Fibroblast of the aortic adventitia (primary cell): ENCODE data around the gene ADA. TPM values are rescaled to one million over a fixed set of nuclear protein-coding genes. Genes with fewer than 3 reads are reported as not detected.
"Not testable (repeated sequence)": the region's sequence is repeated elsewhere in the genome, so short reads cannot be mapped to it uniquely, and the experiment has no call there.

Experiments
- DNase-seq: peaks from one replicate; pipeline ENCODE4 v3.0.0-alpha.2; 2010; ENCODE audit warnings: low read depth
- H3K4me3 ChIP-seq: 2 replicates; pipeline ENCODE4 v1.5.1; 2011; ENCODE audit warnings: low read depth, mild to moderate bottlenecking, control low read depth, low read length, moderate library complexity
- total RNA-seq: library from RNA; depleted of rRNA; stranded (reverse); fragments of >200 nt; gene quantifications from 2 replicates; pipeline ENCODE4 v1.2.3, GENCODE V29; 2012; ENCODE audit warnings: low replicate concordance
- TF ChIP-seq, protein P1 (sequence below): IDR thresholded peaks from 2 replicates; pipeline ENCODE4 v1.5.1; 2011; ENCODE audit warnings: mild to moderate bottlenecking, low read length, control low read depth, inconsistent platforms; ENCODE audit not compliant: insufficient read depth

ADA gene
- total RNA-seq, 1 donor: 4.6 TPM

DNA sequence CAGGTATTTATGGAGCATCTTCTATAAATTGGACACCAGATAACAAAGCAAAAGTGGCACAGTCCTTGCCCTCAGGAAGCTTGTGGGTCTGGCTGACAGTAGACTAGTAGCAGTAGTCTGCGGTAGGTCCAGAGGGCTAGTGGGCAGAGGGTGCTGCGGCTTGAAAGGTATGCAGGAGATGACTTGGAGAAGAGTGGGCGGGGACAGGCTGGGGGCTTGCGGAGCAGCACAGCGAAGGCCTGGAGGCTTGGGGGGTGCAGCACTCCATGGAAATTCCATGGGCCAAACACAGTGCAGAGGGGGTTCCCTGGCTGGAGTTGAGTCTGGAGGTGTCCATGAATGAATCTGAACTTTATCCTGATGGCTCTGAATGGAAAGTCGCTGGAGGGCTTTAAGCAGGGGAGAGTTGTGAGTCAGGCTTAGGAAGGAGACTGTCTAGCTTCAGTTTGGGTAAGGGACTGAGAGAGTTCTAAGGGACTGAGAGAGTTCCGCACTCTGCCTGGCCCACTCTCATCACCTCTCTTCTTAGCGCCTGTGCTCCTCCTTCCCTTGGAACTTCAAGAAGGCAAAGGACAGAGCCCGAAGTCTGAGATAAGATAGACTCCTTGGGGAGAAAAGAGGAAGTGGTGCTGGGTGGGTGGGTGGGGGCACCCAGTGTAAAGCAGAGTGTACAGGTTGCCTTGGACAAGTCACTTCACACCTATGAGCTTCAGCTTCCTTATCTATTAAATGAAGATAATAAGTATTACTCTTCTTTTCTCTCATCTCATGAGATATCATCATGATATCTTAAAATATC, 60.3 kb downstream of the ADA start:
- DNase-seq: no peak
- no peak overlapping the region for H3K4me3 ChIP-seq
- TF ChIP-seq, protein P1, sequence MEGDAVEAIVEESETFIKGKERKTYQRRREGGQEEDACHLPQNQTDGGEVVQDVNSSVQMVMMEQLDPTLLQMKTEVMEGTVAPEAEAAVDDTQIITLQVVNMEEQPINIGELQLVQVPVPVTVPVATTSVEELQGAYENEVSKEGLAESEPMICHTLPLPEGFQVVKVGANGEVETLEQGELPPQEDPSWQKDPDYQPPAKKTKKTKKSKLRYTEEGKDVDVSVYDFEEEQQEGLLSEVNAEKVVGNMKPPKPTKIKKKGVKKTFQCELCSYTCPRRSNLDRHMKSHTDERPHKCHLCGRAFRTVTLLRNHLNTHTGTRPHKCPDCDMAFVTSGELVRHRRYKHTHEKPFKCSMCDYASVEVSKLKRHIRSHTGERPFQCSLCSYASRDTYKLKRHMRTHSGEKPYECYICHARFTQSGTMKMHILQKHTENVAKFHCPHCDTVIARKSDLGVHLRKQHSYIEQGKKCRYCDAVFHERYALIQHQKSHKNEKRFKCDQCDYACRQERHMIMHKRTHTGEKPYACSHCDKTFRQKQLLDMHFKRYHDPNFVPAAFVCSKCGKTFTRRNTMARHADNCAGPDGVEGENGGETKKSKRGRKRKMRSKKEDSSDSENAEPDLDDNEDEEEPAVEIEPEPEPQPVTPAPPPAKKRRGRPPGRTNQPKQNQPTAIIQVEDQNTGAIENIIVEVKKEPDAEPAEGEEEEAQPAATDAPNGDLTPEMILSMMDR: no peak

DNA sequence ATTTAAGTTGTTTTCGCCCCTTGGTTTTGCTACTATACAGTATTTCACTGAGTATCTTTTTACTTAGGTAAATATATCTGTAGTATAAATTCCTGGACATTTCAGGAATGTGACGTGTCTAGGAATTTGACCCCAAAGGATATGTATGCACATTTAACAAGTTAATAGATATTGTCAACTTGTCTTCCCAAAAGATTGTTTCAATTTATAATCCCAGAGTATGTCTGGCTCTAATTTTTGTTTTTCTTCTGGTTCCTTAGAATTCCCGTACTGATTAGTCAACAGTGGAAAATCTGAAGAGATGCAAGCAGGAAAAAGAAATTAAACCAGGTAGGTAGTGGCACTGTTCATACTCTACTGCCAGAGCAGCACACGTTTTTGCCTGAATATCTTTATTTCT, 62.0 kb downstream of the ADA start:
- TF ChIP-seq, protein P1: no peak
- H3K4me3 ChIP-seq: no peak overlapping the region
- DNase-seq: no peak

DNA sequence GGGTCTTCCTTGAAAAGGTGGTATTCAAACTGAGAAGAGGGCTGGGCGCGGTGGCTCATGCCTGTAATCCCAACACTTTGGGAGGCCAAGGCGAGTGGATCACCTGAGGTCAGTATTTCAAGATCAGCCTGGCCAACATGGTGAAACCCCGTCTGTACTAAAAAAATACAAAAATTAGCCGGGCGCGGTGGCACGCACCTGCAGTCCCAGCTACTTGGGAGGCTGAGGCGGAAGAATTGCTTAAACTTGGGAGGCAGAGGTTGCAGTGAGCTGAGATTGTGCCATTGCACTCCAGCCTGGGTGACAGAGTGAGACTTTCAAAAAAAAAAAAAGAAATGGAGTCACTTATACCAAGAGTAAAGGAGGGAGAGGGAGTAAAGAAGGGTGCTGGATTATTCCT, 63.2 kb downstream of the ADA start:
- H3K4me3 ChIP-seq, DNase-seq: not testable (repeated sequence)

DNA sequence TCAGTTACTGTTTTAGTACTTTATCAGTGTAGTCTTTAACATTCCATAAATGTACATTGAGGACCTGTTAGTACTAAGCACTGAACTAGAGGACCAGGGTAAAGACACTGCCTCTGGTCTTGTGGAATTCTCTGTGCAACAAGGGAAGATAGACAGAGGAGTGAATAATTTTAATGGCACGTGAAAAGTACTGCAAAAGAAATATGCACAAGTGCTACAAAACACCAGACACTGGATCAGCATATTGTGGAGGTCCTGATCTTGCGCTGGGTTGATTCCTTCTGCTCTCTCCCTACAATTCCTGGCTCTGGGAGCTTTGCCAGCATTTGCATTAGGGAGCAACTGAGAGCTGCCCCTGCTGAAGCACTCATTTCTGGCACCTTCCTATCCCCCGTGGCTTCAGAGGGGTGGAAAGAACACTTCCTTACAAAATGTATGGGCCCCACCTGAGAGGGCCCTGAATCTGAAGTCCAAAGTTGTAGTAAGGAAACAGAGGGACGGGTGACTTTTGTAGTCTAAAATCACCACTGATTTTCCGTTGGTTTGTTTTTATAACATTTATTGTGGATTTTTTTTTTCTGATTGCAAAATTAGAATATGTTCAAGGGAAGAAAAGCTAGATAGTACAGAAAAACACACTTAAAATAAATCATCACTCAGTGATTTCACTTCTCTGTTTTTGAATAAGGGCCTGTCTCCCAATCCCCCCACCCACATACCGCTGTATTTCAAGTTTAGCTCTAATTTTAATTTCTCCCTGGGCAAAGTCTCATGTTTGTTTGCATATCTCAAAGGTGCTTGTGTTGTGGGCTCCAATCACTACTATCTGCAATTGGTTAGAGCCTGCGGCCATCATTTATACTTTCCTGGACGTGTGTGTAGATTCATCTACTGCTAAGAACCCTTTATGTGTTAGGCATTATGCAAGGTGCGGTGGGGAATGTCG, 64.2 kb downstream of the ADA start:
- DNase-seq: no peak
- TF ChIP-seq, protein P1: no peak
- H3K4me3 ChIP-seq: no peak overlapping the region

DNA sequence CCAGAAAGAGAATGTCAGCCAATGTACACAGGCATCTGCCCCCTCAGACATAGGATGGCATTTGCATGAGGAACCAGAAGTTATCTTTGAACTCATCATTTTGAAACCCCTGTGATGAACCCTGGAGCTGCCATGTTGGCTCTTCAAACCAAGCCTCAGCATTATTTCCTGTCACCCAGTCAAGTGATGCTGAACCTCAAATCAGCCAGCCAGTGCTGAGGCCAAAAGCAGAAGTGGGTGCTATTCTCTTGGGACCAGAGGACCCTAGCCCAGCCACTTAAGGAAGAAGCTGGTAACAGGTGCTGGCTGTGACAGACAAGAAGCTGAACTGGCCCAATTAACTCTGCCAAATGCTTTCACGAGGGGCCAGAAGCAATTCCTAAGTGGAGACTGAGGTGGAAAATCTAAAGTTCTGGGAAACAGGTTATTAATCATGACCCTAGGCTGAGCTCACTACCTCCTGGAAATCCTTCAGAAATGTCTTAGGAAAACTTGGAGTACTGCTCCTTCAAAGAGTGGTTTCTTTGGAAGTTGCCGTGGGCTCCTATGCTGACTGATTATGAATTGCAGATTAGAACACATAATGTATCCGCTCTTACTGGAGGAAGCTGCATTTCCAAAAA, 65.1 kb downstream of the ADA start:
- DNase-seq: no peak
- TF ChIP-seq, protein P1: no peak
- H3K4me3 ChIP-seq: no peak overlapping the region

DNA sequence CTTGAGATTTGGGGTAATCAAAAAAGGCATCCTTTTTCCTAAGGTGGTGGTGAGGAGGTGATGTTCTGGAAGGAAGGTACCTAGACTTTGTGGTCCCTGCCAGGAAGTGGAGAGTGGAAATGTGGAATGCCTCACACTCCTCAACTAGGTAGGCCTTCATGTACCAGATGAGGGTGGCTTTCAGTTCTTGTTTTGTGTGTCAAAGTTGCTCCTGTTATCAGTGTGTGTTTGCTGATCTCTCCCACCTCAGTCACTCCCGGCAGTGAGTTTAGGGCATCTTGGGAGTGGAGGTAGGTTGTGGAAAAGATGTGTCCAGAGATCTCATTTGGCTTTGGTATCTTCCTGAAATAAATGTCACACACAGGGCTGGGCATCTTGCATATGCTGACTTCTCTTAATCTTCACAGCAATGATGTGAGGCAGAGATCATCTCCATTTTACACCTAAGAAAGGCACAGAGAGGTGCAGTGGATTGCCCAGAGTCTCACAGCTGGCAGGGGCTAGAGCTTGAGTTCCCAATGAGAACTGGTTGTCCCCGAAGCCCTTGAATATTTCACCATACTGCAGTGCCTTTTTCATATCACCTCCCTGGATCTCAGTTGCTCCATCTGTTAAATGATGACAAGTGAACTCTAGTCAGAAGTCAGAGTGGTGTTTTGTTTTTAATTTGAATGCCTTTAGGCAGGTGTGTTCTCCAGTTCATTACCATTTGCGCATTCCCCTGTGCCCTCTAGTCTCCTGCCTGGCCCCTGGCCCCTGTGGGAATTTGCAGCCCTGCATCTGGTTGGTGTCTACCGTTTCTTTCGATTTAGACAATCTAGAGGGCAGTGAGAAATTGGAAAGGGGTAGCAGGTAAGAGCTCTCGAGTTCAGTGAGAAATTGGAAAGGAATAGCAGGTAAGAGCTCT, 66.2 kb downstream of the ADA start:
- TF ChIP-seq, protein P1: no peak
- DNase-seq: no peak
- no peak overlapping the region for H3K4me3 ChIP-seq
